PC-3 (cell line): ENCODE measurements around the gene DNAH9. TPM values are rescaled to one million over a fixed set of nuclear protein-coding genes. Genes with fewer than 3 reads are reported as not detected.

ENCODE experiments used
- ATAC-seq: fragments of 200-7000 bp; cut with Tn5 transposase; 2 replicates; pipeline ENCODE4 v1.9.1; 2020; ENCODE audit warnings: mild to moderate bottlenecking, moderate library complexity
- BruUV-seq: library from RNA; stranded (reverse); fragments of 400-500 nt; replicated peaks from 2 replicates; lab custom pipeline; 2021; lab: Mats Ljungman, UMichigan
- CTCF ChIA-PET: fragments of 300-600 bp; sonication (Branson Sonifier 250); formaldehyde crosslinking; loops from one replicate; lab custom pipeline; 2022; ENCODE audit warnings: antibody characterized with exemption; lab: Charles Lee
- POLR2A ChIA-PET: fragments of 300-600 bp; sonication (Branson Sonifier 250); formaldehyde crosslinking; loops from one replicate; lab custom pipeline; 2022; ENCODE audit warnings: antibody characterized with exemption; ENCODE audit not compliant: unreplicated experiment; lab: Charles Lee
- DNase-seq: peaks from one replicate; pipeline ENCODE4 v3.0.0-alpha.2; 2015
- H2AFZ ChIP-seq: fragments of 300-600 bp; sonication (generic); 2 replicates; pipeline ENCODE4 v1.6.0; 2016; ENCODE audit warnings: antibody characterized with exemption, low read length
- H3F3A ChIP-seq: fragments of 300-600 bp; sonication (generic); one replicate; pipeline ENCODE4 v1.6.0; 2017; ENCODE audit warnings: antibody characterized with exemption, low read length, control low read depth, mild to moderate bottlenecking; ENCODE audit not compliant: unreplicated experiment
- H3K27ac ChIP-seq: fragments of 300-600 bp; sonication (generic); 2 replicates; pipeline ENCODE4 v1.5.1; 2016; ENCODE audit warnings: mild to moderate bottlenecking, low read length
- H3K27me3 ChIP-seq: fragments of 300-600 bp; sonication (generic); 2 replicates; pipeline ENCODE4 v1.6.1; 2016; ENCODE audit warnings: low read length, mixed read lengths
- H3K36me3 ChIP-seq: fragments of 300-600 bp; sonication (generic); 2 replicates; pipeline ENCODE4 v1.6.1; 2016; ENCODE audit warnings: low read depth, mixed run types, low read length, mixed read lengths
- H3K4me1 ChIP-seq: fragments of 300-600 bp; sonication (generic); 2 replicates; pipeline ENCODE4 v1.5.1; 2016; ENCODE audit warnings: low read length; ENCODE audit not compliant: insufficient read depth
- H3K4me2 ChIP-seq: fragments of 300-600 bp; sonication (generic); 2 replicates; pipeline ENCODE4 v1.6.0; 2016; ENCODE audit warnings: low read length
- H3K4me3 ChIP-seq: fragments of 300-600 bp; sonication (generic); 2 replicates; pipeline ENCODE4 v1.5.1; 2016; ENCODE audit warnings: mild to moderate bottlenecking, low read length, mixed read lengths
- H3K79me2 ChIP-seq: fragments of 300-600 bp; sonication (generic); 2 replicates; pipeline ENCODE4 v1.6.1; 2017; ENCODE audit warnings: low read length, mixed read lengths
- H3K9ac ChIP-seq: fragments of 300-600 bp; sonication (generic); 2 replicates; pipeline ENCODE4 v1.6.0; 2016; ENCODE audit warnings: mild to moderate bottlenecking, low read length
- H3K9me2 ChIP-seq: fragments of 300-600 bp; sonication (generic); replicated peaks from 2 replicates; pipeline ENCODE4 v1.6.1; 2016; ENCODE audit warnings: mixed run types, low read length, mixed read lengths
- H3K9me3 ChIP-seq: fragments of 300-600 bp; sonication (generic); 2 replicates; pipeline ENCODE4 v1.6.1; 2016; ENCODE audit warnings: low read length, mixed read lengths
- H4K20me1 ChIP-seq: fragments of 300-600 bp; sonication (generic); 2 replicates; pipeline ENCODE4 v1.6.1; 2016; ENCODE audit warnings: low read length, mixed read lengths
- CTCF ChIP-seq: fragments of 300-600 bp; sonication (generic); conservative IDR thresholded peaks from 2 replicates; pipeline ENCODE4 v1.5.1; 2017; ENCODE audit warnings: antibody characterized with exemption, low read depth, mild to moderate bottlenecking, low read length
- EZH2 ChIP-seq: fragments of 300-600 bp; sonication (generic); IDR thresholded peaks from one replicate; pipeline ENCODE4 v1.6.1; 2017; ENCODE audit warnings: antibody characterized with exemption, mild to moderate bottlenecking, low read length; ENCODE audit not compliant: unreplicated experiment
- EZH2phosphoT487 ChIP-seq: fragments of 300-600 bp; sonication (generic); IDR thresholded peaks from 2 replicates; pipeline ENCODE4 v1.6.1; 2018; ENCODE audit warnings: mild to moderate bottlenecking, antibody characterized with exemption, low read length, borderline replicate concordance
- intact Hi-C: fragments of 100-400 bp; cut with micrococcal nuclease; formaldehyde crosslinking; loops from 2 replicates; pipeline ENCODE4 v1.9.0; 2023
- total RNA-seq: library from RNA; depleted of rRNA; stranded (reverse); fragments of >200 nt; gene quantifications from 2 replicates; pipeline ENCODE4 v1.2.3, GENCODE V29; 2014

Gene DNAH9
- total RNA-seq, 1 experiment from 2014 or later = 0.11 TPM

DNA sequence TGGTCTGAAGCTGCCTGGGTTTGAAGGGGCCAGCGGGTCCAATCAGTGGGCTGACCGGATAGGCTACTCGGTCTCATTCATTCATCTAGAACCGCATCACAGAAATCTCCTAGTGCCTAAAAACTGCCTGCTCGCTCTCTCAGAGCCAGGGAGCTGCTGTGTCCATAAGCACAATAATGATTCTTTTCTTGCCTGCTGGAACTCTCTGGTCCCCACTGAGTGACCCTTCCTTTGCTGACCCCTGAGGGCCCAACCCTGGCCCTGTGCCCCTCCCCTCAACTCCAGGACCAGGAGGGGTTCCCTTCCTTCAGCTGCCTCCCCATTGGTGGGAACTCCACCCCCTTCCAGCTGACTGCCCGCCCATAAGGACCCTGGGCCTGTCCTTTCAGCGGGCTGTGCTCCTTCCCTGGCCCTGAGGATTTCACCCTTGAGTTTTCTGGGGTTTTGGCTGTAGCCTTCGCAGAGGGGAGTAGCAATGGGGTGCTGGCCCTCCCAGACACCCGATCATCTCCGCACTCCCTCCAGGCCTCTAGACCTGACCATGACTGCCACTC is 39.5 kb upstream of the DNAH9 start:
- Histone ChIP-seq H2AFZ (no peak overlapping the region), H3K9ac (no peak overlapping the region), H3K4me3 (no peak overlapping the region), H3K27ac (no peak overlapping the region), H4K20me1 (no peaks in the 10 kb centered on the region), H3K79me2 (no peaks in the 10 kb centered on the region), H3K4me2 (no peak overlapping the region), H3F3A (no peaks in the 10 kb centered on the region), H3K4me1 (no peaks in the 10 kb centered on the region), H3K9me2 (no peaks in the 10 kb centered on the region), H3K9me3 (no peaks in the 10 kb centered on the region), H3K27me3 (no peaks in the 10 kb centered on the region), H3K36me3 (no peaks in the 10 kb centered on the region)
- no peak for ATAC-seq
- TF ChIP-seq CTCF (no peak), EZH2phosphoT487 (no peak), EZH2 (no peak)
- ChIA-PET POLR2A (no interaction called here), CTCF (no interaction called here)
- BruUV-seq = no TSS peak
- intact Hi-C loops = no loop called here
- DNase-seq = no peak

DNA sequence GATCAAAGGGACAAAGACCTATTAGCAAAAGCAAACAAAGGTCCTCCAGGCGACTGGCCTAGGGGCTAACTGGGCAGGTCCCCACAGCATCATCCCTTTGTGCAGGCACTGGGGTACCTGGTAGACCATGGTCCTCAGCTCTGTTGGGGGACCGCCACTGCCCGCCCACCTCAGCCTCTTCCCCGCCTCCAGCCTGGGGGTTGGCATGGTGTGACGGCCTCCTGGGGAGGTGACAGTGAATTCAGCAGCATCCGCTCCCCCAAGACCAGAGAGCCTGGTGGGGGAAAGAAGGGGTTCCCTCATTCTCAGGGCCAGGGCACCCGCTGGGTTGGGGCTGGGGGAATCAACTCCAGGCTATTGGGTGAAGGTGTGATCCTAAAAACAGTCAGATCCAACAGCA is 38.7 kb upstream of the DNAH9 start:
- BruUV-seq = no TSS peak
- intact Hi-C loops = no loop called here
- POLR2A ChIA-PET = no interaction called here
- Histone ChIP-seq H3K36me3 (no peaks in the 10 kb centered on the region), H3K9ac (no peak overlapping the region), H3K27me3 (no peaks in the 10 kb centered on the region), H3K9me2 (no peaks in the 10 kb centered on the region), H3K4me3 (no peak overlapping the region), H3K27ac (no peak overlapping the region), H4K20me1 (no peaks in the 10 kb centered on the region), H3K4me2 (no peak overlapping the region), H3K79me2 (no peaks in the 10 kb centered on the region), H3K9me3 (no peaks in the 10 kb centered on the region), H2AFZ (no peak overlapping the region), H3K4me1 (no peaks in the 10 kb centered on the region), H3F3A (no peaks in the 10 kb centered on the region)
- TF ChIP-seq CTCF (no peak), EZH2 (no peak), EZH2phosphoT487 (no peak)
- ATAC-seq (no peak), DNase-seq (no peak)
- CTCF ChIA-PET = no interaction called here

DNA sequence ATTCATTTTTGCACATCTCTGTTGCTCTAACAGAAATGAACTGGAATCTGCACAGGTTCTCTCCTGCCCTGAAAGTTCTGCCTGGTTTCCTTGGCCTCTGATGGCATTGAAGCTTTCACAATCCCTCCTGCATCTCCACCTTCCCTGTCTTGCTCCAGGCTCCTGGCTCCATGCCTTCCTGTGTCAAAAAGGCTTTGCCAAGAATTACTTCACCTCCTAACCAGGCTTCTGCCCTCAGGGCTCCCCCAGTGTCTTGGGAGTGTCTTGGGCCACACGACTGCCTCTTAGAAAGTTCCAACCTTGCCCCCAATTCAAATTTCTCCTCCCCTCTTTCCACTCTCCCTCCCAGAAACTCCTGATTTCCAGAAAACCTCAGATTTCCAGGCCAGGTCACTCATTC is 37.0 kb upstream of the DNAH9 start:
- ChIA-PET POLR2A (no interaction called here), CTCF (no interaction called here)
- Histone ChIP-seq H3K27me3 (no peaks in the 10 kb centered on the region), H3K27ac (no peak overlapping the region), H3K4me2 (no peak overlapping the region), H3K79me2 (no peaks in the 10 kb centered on the region), H4K20me1 (no peaks in the 10 kb centered on the region), H3K4me3 (no peak overlapping the region), H3K36me3 (no peaks in the 10 kb centered on the region), H3K9me2 (no peaks in the 10 kb centered on the region), H3K4me1 (no peaks in the 10 kb centered on the region), H3F3A (no peaks in the 10 kb centered on the region), H2AFZ (no peak overlapping the region), H3K9ac (no peak overlapping the region), H3K9me3 (no peaks in the 10 kb centered on the region)
- intact Hi-C loops = no loop called here
- DNase-seq = no peak
- no TSS peak for BruUV-seq
- ATAC-seq = no peak
- TF ChIP-seq EZH2phosphoT487 = no peak
- no peak for TF ChIP-seq CTCF
- TF ChIP-seq EZH2 = no peak
